HG02678 (cell line): Measurements from ENCODE around the gene ARHGDIB.

Source experiments
- ATAC-seq: cut with Tn5 transposase; IDR thresholded peaks from one replicate; pipeline ENCODE4 v1.9.1; 2021; ENCODE audit warnings: mild to moderate bottlenecking, moderate library complexity; ENCODE audit not compliant: unreplicated experiment

The ARHGDIB gene

DNA sequence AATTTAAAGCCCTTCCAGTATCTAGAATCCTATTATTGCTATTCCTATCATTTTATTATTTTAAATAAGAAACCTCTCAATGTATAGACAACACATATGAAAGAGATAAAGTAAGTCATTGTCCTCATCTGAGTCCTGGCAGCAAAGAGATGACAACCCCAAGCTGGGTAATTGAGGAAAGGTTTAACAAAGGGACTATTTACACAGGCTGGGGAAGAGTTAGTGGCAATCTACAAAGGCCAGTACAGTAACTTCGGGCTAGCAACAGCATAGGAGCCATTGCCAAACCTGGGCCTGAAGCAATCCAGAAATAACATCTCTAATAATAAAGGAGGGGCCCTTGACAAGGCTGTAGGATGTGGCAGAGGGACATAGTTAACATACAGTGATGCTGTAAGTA, 22.6 kb upstream of the ARHGDIB start:
- no peak for ATAC-seq

DNA sequence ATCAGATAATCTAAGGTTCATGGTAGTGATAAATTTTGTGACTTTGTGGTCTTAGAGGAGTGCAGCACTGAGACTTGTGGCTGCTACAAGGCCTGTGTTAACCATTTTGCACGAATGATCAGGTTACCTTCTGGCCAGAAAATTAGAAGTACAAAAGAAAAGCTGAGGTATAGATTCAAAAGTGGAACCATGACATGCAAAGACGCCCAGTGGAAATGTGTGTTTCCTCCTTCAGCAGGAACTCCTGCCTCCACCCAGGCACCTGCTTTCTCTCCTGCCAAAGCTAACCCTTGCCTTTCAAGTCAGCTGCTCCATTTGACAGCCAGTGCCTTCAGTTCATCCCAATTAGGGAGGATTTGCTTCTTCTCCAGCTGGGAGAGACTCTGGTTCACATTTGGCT, 21.6 kb upstream of the ARHGDIB start:
- ATAC-seq, result no peak

DNA sequence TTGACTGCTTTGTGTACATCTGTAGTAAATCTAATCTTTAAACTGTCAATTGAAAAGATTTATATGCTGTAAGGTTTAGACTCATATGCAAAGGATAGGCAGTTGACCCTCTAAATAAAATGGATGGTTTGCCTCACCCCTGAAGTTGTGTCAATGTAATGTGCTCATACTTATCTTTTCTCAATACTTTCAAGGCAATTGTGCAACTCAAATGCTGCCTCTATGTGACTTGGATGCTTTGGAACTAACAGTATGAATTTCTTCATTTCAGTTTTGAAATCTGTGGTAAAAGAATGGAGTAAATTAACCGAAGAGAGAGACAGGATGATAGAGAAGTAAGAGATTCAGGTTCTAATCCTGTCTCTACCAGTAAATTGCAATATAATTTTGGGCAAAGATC, 21.2 kb upstream of the ARHGDIB start:
- ATAC-seq, result no peak

DNA sequence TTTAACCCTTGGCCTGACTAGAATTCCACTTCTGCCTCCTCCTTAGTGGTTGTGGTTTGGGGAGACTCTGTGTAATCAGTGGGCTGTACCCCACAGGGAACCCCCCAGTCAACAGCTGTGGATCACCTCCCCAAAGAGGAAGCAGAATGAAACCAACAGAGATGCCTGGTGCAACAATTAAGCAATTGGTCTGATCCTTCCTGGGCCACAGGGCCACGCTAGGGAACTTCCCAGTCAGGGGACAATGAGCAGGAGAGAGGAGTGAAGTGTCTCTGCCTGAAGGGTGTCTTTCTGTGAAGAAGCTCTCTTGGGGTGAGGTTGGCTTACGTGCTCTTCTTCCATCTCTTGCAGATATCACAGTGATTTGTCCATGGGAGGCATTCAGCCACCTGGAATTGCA, 19.6 kb upstream of the ARHGDIB start:
- ATAC-seq, result no peak

- no peak for ATAC-seq
These were observed 18.1 kb upstream of the ARHGDIB start for GRCh38 chr12:14979468-14979867.

- ATAC-seq, result no peak
These were observed 15.3 kb upstream of the ARHGDIB start for GRCh38 chr12:14976658-14977057.

- no peak for ATAC-seq
These were observed 14.1 kb upstream of the ARHGDIB start for GRCh38 chr12:14975457-14975856.

DNA sequence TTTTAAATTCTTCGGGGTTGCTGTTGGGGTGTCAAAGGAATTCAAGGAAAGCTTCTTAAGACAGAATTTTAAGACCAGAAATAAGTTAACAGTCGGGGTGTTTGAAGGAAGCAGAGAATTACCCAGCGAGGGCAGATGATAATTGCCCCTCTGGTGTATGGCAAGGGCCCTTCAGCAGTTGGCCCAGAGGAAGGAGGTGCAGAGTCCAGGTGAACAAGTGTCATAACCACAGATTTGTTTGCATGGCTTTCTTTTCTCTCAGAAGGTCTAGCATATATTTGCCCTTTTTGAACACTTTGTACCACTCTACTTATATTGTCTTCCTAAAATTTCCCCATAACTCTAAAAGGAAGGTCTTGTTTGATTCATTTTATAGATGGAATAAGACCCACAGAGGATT, 13.2 kb upstream of the ARHGDIB start:
- no peak for ATAC-seq

GRCh38 chr12:14972816-14973215, 11.4 kb upstream of the ARHGDIB start, which contains the start of gene PDE6H:
PDE6H (plus strand) TSS chr12:14973042; CDS start chr12:14978013, 4,971 bp downstream.
- ATAC-seq, result no peak

GRCh38 chr12:14970473-14970872, 9.1 kb upstream of the ARHGDIB start:
- ATAC-seq, result no peak

GRCh38 chr12:14968478-14968877, 7.1 kb upstream of the ARHGDIB start:
- no peak for ATAC-seq

GRCh38 chr12:14965221-14965620, 3.8 kb upstream of the ARHGDIB start:
- no peak for ATAC-seq

GRCh38 chr12:14964406-14964805, 3.0 kb upstream of the ARHGDIB start:
- no peak for ATAC-seq

GRCh38 chr12:14963520-14963919, 2.1 kb upstream of the ARHGDIB start:
- ATAC-seq, result no peak

DNA sequence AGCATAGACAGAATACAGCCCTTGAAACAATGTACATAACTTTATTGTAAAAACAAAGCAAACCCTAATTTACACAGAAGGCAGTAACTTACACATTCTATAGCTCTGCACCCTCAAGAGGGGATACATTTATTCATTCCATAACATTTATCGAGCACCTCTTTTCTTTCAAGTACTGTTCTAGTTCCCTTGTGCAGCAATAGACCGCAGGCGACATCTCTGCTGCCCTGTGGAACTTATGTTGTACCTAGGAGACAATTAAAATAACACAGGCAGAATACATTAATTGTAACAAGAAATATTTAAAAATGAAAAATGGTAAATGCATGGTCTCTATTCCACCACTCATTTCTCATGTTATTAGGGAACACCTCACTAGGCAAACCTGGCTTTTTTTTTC, 1.4 kb upstream of the ARHGDIB start:
- no peak for ATAC-seq

DNA sequence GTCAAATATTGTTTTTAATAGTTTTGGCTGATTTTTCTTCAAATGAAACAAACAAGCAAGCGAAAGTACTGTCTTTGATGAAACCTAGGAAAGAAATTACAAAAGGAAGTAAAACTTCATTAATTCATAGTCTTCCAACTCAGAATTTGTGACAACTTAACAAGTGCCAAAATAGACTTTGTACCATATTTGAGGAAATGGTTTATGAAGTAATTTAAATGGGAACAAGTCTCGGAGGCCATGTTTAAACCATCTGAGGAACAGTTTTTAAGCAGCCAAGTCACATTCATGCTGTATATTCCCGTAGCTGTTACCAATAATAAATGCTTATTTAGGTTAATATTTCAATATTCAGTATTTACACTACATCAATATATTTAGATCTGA, 745 bp upstream of the ARHGDIB start:
- no peak for ATAC-seq

- ATAC-seq, result peak; percentile 35
These were observed 594 bp downstream of the ARHGDIB start for GRCh38 chr12:14960548-14961465.

DNA sequence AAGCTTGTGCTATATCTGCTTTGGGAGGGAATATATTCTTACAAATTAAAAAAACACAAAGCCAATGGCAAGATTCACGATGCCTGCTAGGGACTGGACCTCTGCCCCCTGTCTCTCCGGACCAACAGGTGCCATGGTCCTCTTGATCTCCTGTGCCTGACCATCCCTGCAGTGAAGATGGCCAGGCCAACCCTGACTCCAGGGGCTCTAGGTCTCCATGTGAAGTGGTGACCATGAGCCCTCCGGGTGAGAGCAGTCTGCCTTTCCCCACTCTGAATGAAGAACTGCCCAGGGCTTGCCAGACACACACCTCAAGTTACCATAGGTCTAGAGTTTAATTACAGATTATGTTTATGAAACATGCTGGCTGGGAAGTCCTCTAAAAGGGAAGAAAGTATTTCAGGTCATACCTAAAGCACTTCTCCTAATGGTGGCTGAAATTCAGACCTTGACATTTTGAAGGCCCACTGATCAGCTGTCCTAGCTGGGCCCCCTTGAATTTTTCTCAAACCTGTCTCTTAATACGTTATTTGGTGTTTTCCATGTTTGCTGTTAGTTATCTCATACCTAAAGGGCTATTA, 1.4 kb downstream of the ARHGDIB start:
- ATAC-seq, result no peak

- ATAC-seq, result no peak
These were observed 1.9 kb downstream of the ARHGDIB start for GRCh38 chr12:14959463-14959862.

- ATAC-seq, result no peak
These were observed 2.3 kb downstream of the ARHGDIB start for GRCh38 chr12:14959126-14959440.

- ATAC-seq, result no peak
These were observed 2.9 kb downstream of the ARHGDIB start for GRCh38 chr12:14958361-14959125.
